Amniotic epithelial cell (primary cell): ENCODE results near the gene VPS35L.

Experiments
- DNase-seq: peaks from one replicate; pipeline ENCODE4 v3.0.0-alpha.2; 2010; ENCODE audit warnings: low read depth

VPS35L gene

DNA sequence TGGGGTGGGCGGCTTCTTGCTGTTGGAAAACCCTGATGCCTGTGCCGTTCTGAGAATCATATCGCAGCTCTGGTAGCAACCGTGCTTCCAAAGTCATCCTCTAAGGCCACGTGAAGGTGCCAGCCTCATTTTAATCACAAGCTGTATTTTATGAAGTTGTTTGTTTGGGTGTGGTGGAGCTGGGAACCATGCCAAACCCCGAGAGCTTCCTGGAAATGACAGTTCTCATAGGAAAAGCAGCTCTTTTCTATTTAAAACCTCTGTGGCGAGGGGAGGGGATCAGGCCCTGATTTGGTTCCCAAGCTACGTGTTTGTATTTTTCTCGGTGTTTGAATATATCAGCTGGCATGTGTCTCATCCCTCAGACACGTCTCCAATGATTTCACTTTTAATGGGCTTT is 140.8 kb downstream of the VPS35L start:
- DNase-seq = peak; percentile 92

- no peak for DNase-seq
These were observed 141.5 kb downstream of the VPS35L start for GRCh38 chr16:19696961-19697360.

DNA sequence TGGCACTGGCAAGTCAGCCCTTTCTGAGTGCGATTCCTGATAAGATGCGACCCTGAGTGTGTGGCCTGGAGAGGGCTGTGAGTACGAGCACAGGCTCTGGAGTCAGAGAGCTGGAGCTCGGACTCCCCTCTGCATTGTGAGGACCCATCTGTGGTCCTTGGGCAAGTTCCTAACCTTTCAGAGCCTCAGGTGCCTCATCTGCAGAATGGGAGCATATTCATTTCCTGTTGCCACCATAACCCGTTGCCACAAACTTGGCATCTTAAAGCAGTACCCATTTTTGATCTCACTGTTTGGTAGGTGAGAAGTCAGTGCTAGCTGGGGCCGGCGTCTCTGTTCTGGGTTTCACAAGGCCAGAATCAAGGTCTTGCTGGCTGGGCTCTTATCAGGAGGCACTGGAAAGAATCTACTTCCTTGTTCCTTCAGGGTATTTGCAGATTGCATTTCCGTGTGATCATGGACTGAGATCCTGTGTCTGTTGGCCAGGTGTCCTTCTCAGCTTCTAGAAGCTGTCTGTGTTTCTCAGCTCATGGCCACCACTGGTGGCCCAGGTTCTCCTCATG is 142.3 kb downstream of the VPS35L start:
- DNase-seq = peak; percentile 56

GRCh38 chr16:19698480-19699465 is 143.3 kb downstream of the VPS35L start:
- peak; percentile 67 for DNase-seq

DNA sequence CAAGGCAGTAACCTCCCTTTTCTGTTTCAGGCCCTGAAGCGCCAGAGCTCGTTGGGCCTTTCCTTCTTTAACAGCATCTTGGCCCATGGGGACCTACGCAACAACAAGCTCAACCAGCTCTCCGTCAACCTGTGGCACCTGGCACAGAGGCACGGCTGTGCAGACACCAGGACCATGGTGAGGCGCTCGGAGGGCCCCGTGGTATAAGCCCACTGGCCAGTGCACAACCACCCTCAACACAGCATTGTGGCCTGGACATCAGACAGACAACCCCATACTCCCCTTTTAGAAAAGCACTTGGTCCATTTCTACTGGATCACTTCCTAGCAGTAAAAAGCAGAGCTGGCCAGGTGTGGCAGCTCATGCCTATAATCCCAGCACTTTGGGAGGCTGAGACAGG is 144.0 kb downstream of the VPS35L start:
- no peak for DNase-seq

DNA sequence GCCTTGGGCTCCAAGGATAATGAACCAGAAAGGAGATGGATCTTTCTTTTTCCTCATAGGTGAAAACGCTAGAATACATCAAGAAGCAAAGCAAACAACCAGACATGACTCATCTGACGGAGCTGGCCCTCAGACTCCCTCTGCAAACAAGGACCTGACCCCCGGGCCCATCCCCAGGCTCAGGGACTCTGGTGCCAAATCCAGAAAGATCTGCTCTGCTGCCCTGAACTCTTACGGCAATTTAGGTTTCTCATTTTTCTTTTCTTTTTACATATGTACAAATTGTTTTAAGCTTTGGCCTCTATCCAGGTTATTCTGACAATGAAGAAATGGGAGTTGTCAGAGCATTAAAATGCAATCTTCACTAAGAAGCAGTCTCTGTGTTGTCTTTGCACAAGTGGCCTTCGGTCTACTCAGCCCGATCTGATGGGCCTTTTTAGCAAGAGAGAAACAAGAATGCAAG is 144.8 kb downstream of the VPS35L start:
- DNase-seq = peak; percentile 71

GRCh38 chr16:19701091-19701490 is 145.6 kb downstream of the VPS35L start:
- DNase-seq = no peak

DNA sequence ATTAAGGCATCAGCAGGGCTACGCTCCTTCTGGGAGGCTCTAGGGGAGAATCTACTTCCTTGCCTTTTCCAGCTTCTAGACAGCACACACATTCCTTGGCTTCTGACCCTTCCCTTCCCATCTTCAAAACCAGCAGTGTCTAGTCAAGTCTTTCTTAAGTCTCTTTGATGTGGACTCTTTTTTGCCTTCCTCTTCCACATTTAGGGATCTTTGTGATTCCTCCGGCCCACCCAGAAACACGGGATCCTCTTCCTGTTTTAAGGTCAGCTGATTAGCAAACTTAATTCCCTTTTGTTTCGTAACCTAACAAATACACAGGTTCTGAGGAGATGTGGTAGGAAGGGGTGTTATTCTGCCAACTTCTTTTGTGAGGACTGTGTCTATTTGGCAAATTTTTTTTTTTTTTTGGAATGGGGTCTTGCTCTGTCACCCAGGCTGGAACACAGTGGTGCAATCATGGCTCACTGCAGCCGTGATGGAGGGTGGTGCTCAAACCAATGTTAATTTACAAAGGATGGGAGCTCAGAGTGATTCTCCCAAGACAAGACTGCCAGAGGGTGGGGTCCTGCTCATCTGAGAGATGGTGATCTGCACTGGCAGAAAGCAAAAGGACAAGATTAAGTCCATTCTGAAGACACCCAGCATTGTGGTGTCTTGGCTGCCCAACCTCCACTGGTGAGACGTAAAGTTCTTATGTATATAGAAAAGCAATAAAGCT is 147.8 kb downstream of the VPS35L start:
- no peak for DNase-seq

DNA sequence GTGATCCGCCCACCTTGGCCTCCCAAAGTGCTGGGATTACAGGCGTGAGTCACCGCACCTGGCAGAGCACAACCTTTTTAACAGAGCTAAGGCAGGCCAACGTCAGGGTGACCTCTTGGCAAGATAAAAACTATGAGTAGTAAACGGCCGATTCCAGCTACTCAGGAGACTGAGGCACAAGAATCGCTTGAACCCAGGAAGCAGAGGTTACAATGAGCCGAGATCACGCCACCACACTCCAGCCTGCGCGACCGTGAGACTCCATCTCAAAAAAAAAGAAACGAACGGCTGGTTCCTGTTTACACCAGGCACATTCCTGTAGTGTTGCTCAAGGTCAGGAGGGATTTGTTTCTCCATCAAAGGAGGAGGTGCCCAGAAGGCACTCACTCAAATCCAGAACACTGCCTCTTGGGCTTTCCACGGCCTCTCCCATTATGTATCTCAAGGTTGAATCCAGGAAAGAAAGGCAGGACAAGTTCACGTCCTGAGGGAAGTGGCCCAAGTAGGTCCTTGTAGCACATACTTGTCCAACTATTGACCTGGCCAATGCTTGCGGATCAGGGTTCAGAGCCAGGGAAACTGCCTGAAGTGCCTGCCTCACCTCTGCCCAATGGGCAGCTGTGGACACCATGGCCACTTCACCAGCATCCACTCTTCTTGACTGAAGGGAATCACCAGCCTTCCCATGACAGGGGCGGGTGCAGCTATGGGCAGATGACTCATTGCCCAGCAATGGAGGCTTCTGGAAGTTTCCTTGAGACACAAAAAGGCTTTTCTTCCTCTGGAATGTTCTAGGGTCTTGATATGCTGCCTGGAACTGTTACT is 149.0 kb downstream of the VPS35L start:
- peak; percentile 97 for DNase-seq

GRCh38 chr16:19705146-19705501 is 149.6 kb downstream of the VPS35L start:
- no peak for DNase-seq

GRCh38 chr16:19705843-19706242 is 150.3 kb downstream of the VPS35L start:
- no peak for DNase-seq

GRCh38 chr16:19706846-19707245 is 151.3 kb downstream of the VPS35L start:
- DNase-seq = no peak

GRCh38 chr16:19707569-19708295 is 152.2 kb downstream of the VPS35L start:
- no peak for DNase-seq

DNA sequence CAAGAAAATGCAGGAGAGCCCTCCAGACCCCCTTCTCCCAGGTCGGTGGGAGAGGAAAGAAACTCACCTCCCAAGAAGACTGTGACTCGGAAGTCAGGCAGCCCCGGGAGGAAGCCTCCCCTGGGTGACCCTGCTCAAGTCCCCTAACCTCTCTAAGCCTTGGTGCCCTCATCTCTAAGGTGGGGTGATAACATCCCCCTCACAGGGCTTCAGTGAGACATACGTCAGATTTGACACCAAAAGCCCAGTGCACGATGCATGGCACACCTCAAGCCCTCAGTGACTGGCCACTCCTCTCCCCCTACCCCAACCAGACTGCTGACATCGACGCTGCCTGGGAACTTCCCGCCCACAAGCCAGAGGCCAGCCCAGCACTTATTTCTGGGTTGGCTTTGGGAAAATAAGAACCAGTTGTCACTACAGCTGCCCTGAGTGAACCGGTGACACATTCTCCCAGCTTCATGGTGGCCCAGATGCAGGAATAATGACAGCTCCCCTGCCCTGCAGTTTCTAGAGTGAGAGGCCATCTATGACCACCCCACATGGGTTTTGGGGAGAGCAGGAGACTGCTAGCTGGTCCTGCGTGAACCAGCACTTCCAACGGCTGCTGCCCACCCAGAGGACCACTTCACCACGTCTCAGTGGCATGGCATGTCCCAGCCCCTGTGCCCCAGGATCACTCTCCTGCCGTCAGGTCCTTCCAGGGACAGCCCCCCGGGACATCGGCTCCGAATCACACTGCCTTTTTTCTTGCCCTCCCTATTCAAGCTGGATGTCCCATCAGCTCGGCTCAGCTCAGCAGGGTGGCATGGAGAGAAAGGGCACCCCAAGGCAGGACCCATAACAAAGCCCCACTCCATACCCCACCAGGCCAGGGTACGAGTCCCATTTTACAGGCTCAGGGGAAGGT is 153.0 kb downstream of the VPS35L start:
- no peak for DNase-seq

DNA sequence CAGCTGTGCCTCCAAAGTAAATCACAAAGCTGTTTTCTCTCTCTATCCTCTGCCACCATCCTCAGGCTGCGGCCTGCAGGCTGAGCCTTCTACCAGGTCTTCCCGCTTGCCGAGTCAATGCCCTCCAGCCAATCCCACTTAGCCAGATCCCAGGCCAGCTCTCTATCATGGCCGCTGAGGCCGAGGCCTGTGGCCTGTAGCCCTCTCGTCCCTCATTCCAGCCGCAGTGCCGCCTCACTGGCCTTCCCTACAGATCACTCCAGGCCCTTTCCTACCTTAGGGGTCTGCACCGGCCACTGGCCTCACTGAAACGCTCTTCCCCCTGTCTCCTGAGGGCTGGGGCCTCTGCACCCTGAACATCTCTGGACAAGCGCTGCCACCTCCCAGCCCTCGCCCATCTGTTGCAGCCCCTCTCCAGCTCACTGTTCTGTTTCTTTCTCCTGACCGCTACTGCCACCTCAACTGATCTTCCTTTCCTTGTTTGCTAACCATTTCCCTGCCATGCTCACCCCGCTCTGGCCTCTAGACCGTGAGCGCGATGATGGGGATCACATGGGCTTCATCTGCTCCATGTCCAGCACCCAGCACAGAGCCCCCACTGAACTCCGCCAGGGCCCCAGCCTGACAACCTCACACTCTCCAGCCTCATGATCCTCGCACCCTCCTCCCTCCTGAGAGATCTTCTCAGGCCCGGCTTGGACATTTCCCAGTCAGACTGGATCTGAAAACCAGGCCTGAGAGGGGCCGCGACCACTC is 154.1 kb downstream of the VPS35L start:
- DNase-seq = no peak

GRCh38 chr16:19710191-19710908 is 154.8 kb downstream of the VPS35L start:
- no peak for DNase-seq

DNA sequence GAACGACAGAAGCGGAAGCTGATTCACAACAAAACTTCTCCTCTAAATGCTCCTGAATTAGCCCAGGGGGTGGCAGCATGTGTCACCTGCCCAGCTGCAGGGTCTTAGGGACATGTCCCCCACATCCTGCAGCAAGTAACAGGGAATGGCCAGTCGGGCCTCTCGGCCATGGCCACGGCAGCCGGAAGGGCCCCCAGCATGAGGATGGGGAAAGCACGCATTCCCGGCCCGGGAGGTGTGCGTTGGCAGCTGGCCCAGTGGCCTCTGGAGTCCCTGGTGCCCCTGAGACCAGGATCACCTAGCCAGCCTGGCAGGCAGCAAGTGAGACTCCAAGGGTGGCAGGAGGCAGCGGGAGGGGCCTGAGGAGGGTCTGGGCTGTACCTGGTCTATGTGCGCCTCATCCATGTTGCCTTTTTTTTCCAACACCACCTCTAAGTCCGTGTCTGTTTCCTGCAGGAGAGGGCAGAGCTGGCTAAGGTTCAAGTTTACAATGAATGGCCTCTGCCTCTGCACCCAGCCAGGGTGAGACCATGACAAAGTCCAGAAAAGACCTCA is 155.6 kb downstream of the VPS35L start:
- DNase-seq = no peak

GRCh38 chr16:19711643-19712042 is 156.1 kb downstream of the VPS35L start:
- DNase-seq = no peak
